ENCODE results near the gene YY1. TPM values are rescaled to one million over a fixed set of nuclear protein-coding genes. Genes with fewer than 3 reads are reported as not detected.
"Not testable (repeated sequence)": the region's sequence is repeated elsewhere in the genome, so short reads cannot be mapped to it uniquely, and the experiment has no call there.

Gene YY1
- total RNA-seq, 2 donors from 2014 or later: 75.5 to 77.9 TPM

- Mint-ChIP-seq H3K27me3 (no peaks in the 10 kb centered on the region), H3K36me3 (ENCODE audit: low read depth) (no peaks in the 10 kb centered on the region), H3K27ac (no peak overlapping the region), H3K4me1 (no peaks in the 10 kb centered on the region), H3K4me3 (no peak overlapping the region)
- ATAC-seq: no peak
- H3K9me3 ChIP-seq (ENCODE audit: control insufficient read depth, low read length, poor library complexity, severe bottlenecking): no peaks in the 10 kb centered on the region
- DNase-seq: no peak
These were observed 34.7 kb upstream of the YY1 start for GRCh38 chr14:100203962-100204834.

GRCh38 chr14:100204835-100205167 is 34.1 kb upstream of the YY1 start:
- not testable (repeated sequence) for H3K27me3 Mint-ChIP-seq; DNase-seq; H3K4me3 Mint-ChIP-seq; H3K27ac Mint-ChIP-seq; H3K36me3 Mint-ChIP-seq (ENCODE audit: low read depth); H3K4me1 Mint-ChIP-seq; ATAC-seq; H3K9me3 ChIP-seq (ENCODE audit: control insufficient read depth, low read length, poor library complexity, severe bottlenecking)

- not testable (repeated sequence) for H3K36me3 Mint-ChIP-seq (ENCODE audit: low read depth); ATAC-seq; H3K27ac Mint-ChIP-seq; H3K9me3 ChIP-seq (ENCODE audit: control insufficient read depth, low read length, poor library complexity, severe bottlenecking); H3K4me1 Mint-ChIP-seq; DNase-seq; H3K27me3 Mint-ChIP-seq
- peak overlapping the region; percentile 0 for H3K4me3 Mint-ChIP-seq
These were observed 31.4 kb upstream of the YY1 start for GRCh38 chr14:100207588-100207987.

GRCh38 chr14:100208136-100208535 is 30.8 kb upstream of the YY1 start:
- not testable (repeated sequence) for H3K36me3 Mint-ChIP-seq (ENCODE audit: low read depth); H3K27me3 Mint-ChIP-seq; H3K9me3 ChIP-seq (ENCODE audit: control insufficient read depth, low read length, poor library complexity, severe bottlenecking); ATAC-seq; H3K4me3 Mint-ChIP-seq; DNase-seq; H3K4me1 Mint-ChIP-seq; H3K27ac Mint-ChIP-seq

GRCh38 chr14:100211366-100211765 is 27.6 kb upstream of the YY1 start:
- H3K27me3 Mint-ChIP-seq: no peaks in the 10 kb centered on the region
- ATAC-seq (no peak), DNase-seq (no peak)
- H3K9me3 ChIP-seq (ENCODE audit: control insufficient read depth, low read length, poor library complexity, severe bottlenecking): no peaks in the 10 kb centered on the region
- peaks cover 19% of the 10 kb centered on the region for H3K4me1 Mint-ChIP-seq
- H3K27ac Mint-ChIP-seq: no peak overlapping the region
- no peak overlapping the region for H3K4me3 Mint-ChIP-seq
- H3K36me3 Mint-ChIP-seq (ENCODE audit: low read depth): no peaks in the 10 kb centered on the region

GRCh38 chr14:100211893-100212292 is 27.1 kb upstream of the YY1 start:
- Mint-ChIP-seq H3K4me1 (peaks cover 19% of the 10 kb centered on the region), H3K27ac (peak overlapping the region; percentile 45), H3K4me3 (no peak overlapping the region), H3K36me3 (ENCODE audit: low read depth) (no peaks in the 10 kb centered on the region), H3K27me3 (no peaks in the 10 kb centered on the region)
- H3K9me3 ChIP-seq (ENCODE audit: control insufficient read depth, low read length, poor library complexity, severe bottlenecking): no peaks in the 10 kb centered on the region
- DNase-seq: no peak
- ATAC-seq: no peak

- Mint-ChIP-seq H3K27me3 (no peaks in the 10 kb centered on the region), H3K4me3 (peak overlapping the region; percentile 25), H3K4me1 (peaks cover 21% of the 10 kb centered on the region), H3K36me3 (ENCODE audit: low read depth) (no peaks in the 10 kb centered on the region), H3K27ac (peak overlapping the region; percentile 96)
- no peaks in the 10 kb centered on the region for H3K9me3 ChIP-seq (ENCODE audit: control insufficient read depth, low read length, poor library complexity, severe bottlenecking)
- ATAC-seq: no peak
- no peak for DNase-seq
These were observed 26.2 kb upstream of the YY1 start for GRCh38 chr14:100212476-100213333.

- H3K9me3 ChIP-seq (ENCODE audit: control insufficient read depth, low read length, poor library complexity, severe bottlenecking): no peaks in the 10 kb centered on the region
- Mint-ChIP-seq H3K27ac (peak overlapping the region; percentile 96), H3K36me3 (ENCODE audit: low read depth) (no peaks in the 10 kb centered on the region), H3K4me3 (peak overlapping the region; percentile 82), H3K27me3 (no peaks in the 10 kb centered on the region), H3K4me1 (peaks cover 21% of the 10 kb centered on the region)
- no peak for ATAC-seq
- DNase-seq: no peak
These were observed 25.4 kb upstream of the YY1 start for GRCh38 chr14:100213587-100213955.

- H3K4me1 Mint-ChIP-seq: peaks cover 21% of the 10 kb centered on the region
- DNase-seq (peak; percentile 84 to 98 (median 94)), ATAC-seq (peak; percentile 97)
- H3K9me3 ChIP-seq (ENCODE audit: control insufficient read depth, low read length, poor library complexity, severe bottlenecking): no peaks in the 10 kb centered on the region
- no peaks in the 10 kb centered on the region for H3K27me3 Mint-ChIP-seq
- H3K4me3 Mint-ChIP-seq: peak overlapping the region; percentile 87
- peak overlapping the region; percentile 96 for H3K27ac Mint-ChIP-seq
- no peaks in the 10 kb centered on the region for H3K36me3 Mint-ChIP-seq (ENCODE audit: low read depth)
These were observed 24.8 kb upstream of the YY1 start for GRCh38 chr14:100213956-100214769.

- Mint-ChIP-seq H3K36me3 (ENCODE audit: low read depth) (no peaks in the 10 kb centered on the region), H3K27ac (peak overlapping the region; percentile 83), H3K27me3 (no peaks in the 10 kb centered on the region), H3K4me1 (peaks cover 21% of the 10 kb centered on the region), H3K4me3 (peak overlapping the region; percentile 87)
- DNase-seq (no peak), ATAC-seq (no peak)
- H3K9me3 ChIP-seq (ENCODE audit: control insufficient read depth, low read length, poor library complexity, severe bottlenecking): no peaks in the 10 kb centered on the region
These were observed 24.2 kb upstream of the YY1 start for GRCh38 chr14:100214770-100215083.

- peaks cover 21% of the 10 kb centered on the region for H3K4me1 Mint-ChIP-seq
- no peaks in the 10 kb centered on the region for H3K9me3 ChIP-seq (ENCODE audit: control insufficient read depth, low read length, poor library complexity, severe bottlenecking)
- H3K27me3 Mint-ChIP-seq: no peaks in the 10 kb centered on the region
- H3K36me3 Mint-ChIP-seq (ENCODE audit: low read depth): no peaks in the 10 kb centered on the region
- no peak for ATAC-seq
- H3K4me3 Mint-ChIP-seq: peak overlapping the region; percentile 87
- peak overlapping the region; percentile 83 for H3K27ac Mint-ChIP-seq
- DNase-seq: no peak
These were observed 23.5 kb upstream of the YY1 start for GRCh38 chr14:100215330-100215885.

GRCh38 chr14:100219126-100219785 is 19.7 kb upstream of the YY1 start:
- no peak overlapping the region for H3K27ac Mint-ChIP-seq
- peaks cover 29% of the 10 kb centered on the region for H3K4me1 Mint-ChIP-seq
- ATAC-seq (no peak), DNase-seq (no peak)
- H3K27me3 Mint-ChIP-seq: no peaks in the 10 kb centered on the region
- no peaks in the 10 kb centered on the region for H3K36me3 Mint-ChIP-seq (ENCODE audit: low read depth)
- no peak overlapping the region for H3K4me3 Mint-ChIP-seq
- H3K9me3 ChIP-seq (ENCODE audit: control insufficient read depth, low read length, poor library complexity, severe bottlenecking): no peaks in the 10 kb centered on the region

Data from T-helper 17 cell (primary cell).